ENCODE results near the gene GCSH. TPM values are rescaled to one million over a fixed set of nuclear protein-coding genes. Genes with fewer than 3 reads are reported as not detected.

Gene GCSH
- total and polyA plus RNA-seq, 10 of the 15 experiments (the other 5 are each of a cell fraction or from before 2014, with no cell fraction given) = 14.7 to 108 (median 39.3) TPM

DNA sequence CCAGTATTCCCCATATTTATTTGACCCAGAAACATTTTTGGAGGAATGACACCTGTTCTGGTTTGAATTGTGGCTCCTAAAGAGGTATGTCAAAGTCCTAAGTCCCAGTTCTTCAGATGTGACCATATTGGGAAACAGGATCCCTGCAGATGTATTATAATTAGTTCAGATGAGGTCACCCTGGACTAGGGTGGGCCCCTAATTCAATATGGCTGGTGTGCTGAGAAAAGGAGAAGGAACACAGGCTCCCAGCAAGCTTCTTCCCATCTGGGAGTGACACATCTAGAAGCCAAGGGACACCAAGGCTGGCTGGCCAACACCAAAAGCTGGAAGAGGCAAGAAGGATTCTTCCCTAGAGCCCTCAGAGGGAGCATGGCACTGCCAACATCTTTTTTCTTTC, 3.8 kb upstream of the GCSH start (continued):
- TF ChIP-seq, protein P1, sequence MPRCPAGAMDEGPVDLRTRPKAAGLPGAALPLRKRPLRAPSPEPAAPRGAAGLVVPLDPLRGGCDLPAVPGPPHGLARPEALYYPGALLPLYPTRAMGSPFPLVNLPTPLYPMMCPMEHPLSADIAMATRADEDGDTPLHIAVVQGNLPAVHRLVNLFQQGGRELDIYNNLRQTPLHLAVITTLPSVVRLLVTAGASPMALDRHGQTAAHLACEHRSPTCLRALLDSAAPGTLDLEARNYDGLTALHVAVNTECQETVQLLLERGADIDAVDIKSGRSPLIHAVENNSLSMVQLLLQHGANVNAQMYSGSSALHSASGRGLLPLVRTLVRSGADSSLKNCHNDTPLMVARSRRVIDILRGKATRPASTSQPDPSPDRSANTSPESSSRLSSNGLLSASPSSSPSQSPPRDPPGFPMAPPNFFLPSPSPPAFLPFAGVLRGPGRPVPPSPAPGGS (IDR thresholded peaks at IDR 0.05; ENCODE audit: borderline replicate concordance, insufficient read depth, low read depth, low read length, poor library complexity, severe bottlenecking) = no peak
- TF ChIP-seq, protein P2, sequence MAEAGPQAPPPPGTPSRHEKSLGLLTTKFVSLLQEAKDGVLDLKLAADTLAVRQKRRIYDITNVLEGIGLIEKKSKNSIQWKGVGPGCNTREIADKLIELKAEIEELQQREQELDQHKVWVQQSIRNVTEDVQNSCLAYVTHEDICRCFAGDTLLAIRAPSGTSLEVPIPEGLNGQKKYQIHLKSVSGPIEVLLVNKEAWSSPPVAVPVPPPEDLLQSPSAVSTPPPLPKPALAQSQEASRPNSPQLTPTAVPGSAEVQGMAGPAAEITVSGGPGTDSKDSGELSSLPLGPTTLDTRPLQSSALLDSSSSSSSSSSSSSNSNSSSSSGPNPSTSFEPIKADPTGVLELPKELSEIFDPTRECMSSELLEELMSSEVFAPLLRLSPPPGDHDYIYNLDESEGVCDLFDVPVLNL (IDR thresholded peaks at IDR 0.05; ENCODE audit: low read depth, low read length) = no peak
- no peak for TF ChIP-seq LARP7 (IDR thresholded peaks at IDR 0.05)

DNA sequence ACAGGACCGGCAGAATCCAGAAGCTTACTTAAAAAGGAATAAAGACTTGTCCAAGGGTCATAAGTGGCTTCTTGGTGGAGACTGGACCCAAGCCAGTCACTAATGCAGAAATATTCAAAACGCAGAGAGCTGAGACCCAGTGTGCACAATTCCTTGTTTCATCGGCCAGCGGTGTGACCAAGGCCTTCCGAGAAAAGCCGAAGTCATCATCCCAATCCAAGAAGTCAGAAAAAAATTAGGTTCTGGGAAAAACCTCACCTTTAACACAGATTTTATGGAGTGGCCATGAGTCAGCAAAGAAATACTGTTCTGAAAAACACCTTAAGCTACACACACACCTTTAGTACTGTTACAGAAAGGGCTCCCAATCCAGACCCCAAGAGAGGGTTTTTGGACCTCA, 1.0 kb upstream of the GCSH start:
- SMC1A ChIA-PET (ENCODE audit: uncharacterized antibody, unreplicated experiment) = no interaction called here
- no peak overlapping the region for H3K4me2 ChIP-seq (ENCODE audit: control insufficient read depth, insufficient read depth)
- no peaks in the 10 kb centered on the region for H3K27me3 ChIP-seq (replicated peaks in 1 of 2; ENCODE audit: control insufficient read depth in 2 of 2, insufficient read depth in 2 of 2, low read length in 1 of 2)
- in situ Hi-C loops (cut with MboI) (no loop called here), intact Hi-C loops (cut with micrococcal nuclease; ENCODE audit: unreplicated experiment) (loop anchor here (2.0 kb wide), 1 partner anchor 20 kb away; the partner anchor contains the start of gene C16orf46)
- TF ChIP-seq EP300 (IDR thresholded peaks at IDR 0.05; ENCODE audit: borderline replicate concordance in 1 of 2, control insufficient read depth in 1 of 2, low read depth in 2 of 2, low read length in 2 of 2) (no peak), RELA (IDR thresholded peaks at IDR 0.05; ENCODE audit: borderline replicate concordance, partially characterized antibody) (no peak), TBL1XR1 (IDR thresholded peaks at IDR 0.05; ENCODE audit: low read depth, low read length) (no peak), CBX5 (IDR thresholded peaks at IDR 0.05; ENCODE audit: low read depth) (no peak), SIX5 (IDR thresholded peaks at IDR 0.05; ENCODE audit: low read depth, low read length, severe bottlenecking) (no peak)
- H3K9ac ChIP-seq (ENCODE audit: control insufficient read depth, insufficient read depth, low read length) = no peak overlapping the region
- FAIRE-seq (no peak), ATAC-seq (no peak), DNase-seq (ENCODE audit: low read depth, low spot score) (no peak)
- H3K9me3 ChIP-seq (replicated peaks; ENCODE audit: control insufficient read depth, insufficient read depth, low read length) = no peaks in the 10 kb centered on the region
- RAD21 ChIA-PET (ENCODE audit: unreplicated experiment) = interaction anchor here (1.0 kb wide), 1 partner anchor 63 kb away, joined by 3 read pairs; no protein-coding TSS in a partner anchor
- CTCF ChIA-PET = no interaction called here
- no peak overlapping the region for H3K27ac ChIP-seq (ENCODE audit: control insufficient read depth, insufficient read depth)
- H3K4me1 ChIP-seq (ENCODE audit: control insufficient read depth, insufficient read depth, low read length) = peaks cover 12% of the 10 kb centered on the region
- peaks cover 8% of the 10 kb centered on the region for H3K79me2 ChIP-seq (ENCODE audit: control insufficient read depth, insufficient read depth, low read length)
- POLR2A ChIA-PET = interaction anchor here (0.6 kb wide), 1 partner anchor 160 kb away, joined by 3 read pairs; no protein-coding TSS in a partner anchor
- no peak overlapping the region for H2AFZ ChIP-seq (ENCODE audit: control insufficient read depth, low read depth, low read length)
- no peaks in the 10 kb centered on the region for H3K36me3 ChIP-seq (ENCODE audit: control insufficient read depth in 2 of 2, insufficient read depth in 2 of 2, low read length in 1 of 2)
- over 99% methylated on average over 6 of the region's 6 CpGs for WGBS (ENCODE audit: insufficient coverage, insufficient replicate concordance, low lambda C conversion rate, missing lambda C conversion rate)
- no peaks in the 10 kb centered on the region for H4K20me1 ChIP-seq (ENCODE audit: control insufficient read depth, insufficient read depth)
- H3K4me3 ChIP-seq = no peak overlapping the region
- BruUV-seq (replicated peaks) = no TSS peak
